GM21786 (cell line): Measurements from ENCODE around the gene FGF22.
A peak's percentile ranks its signal among the peaks of the same experiment; 100 is the strongest.
"Not testable (repeated sequence)": the region's sequence is repeated elsewhere in the genome, so short reads cannot be mapped to it uniquely, and the experiment has no call there.

ENCODE experiments used
- ATAC-seq: cut with Tn5 transposase; IDR thresholded peaks from one replicate; pipeline ENCODE4 v1.9.1; 2021; ENCODE audit not compliant: unreplicated experiment

Gene FGF22

DNA sequence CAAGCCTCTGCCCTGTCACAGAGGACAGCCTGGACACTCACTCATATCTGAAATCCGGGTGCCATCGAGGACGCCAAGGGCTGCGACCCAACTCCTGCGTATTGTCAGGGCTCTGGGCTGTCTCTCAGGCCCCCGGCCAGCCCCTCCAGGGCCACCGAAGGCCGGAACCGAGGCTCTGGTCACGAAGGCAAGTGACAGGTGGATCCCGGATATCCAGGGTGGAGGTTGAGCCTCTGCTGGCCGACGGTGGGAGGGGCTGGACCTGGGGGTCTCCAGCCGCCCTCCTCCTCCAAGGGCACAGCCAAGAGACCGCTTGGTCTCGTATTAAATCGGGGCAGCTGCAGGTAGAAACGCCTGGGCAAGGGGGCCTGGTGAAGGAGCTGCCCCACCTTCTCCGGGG is 17.9 kb downstream of the FGF22 start:
- no peak for ATAC-seq

DNA sequence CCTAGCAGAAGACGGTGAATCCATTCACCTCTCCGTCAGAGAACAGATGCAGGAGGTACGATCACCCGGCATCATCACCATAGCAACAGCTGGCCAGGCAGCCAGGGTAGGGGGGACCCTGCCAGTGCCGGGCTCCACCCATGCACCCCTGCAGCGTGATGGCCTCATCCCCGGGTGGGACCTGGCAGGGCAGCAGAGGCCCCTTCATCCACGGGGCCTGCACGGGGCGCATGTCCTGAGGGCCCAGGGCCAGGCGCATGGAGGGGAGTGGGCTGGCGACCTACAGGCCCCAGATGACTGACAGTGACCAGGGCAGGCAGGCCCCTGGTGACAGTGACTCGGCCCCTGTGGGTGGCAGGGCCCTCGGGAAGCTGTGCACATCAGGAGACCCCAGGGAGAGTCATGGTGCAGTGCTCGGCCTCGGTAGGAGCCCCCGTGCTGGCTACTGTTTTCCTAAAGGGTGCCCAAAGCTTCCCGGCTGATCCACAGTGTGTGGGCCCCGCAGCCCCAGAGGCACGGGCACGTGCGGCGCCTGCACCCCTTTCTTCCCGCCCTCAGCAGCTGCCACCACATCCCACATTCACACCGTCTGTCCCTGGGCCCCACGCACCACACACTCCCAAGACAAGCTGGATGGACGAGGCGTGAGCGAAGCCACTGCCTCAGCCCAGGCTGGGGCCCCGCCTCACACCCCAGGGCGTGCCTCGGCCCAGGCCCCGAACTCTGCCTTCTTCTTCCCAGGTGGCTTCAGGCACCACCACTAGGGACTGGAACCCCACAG is 18.6 kb downstream of the FGF22 start:
- ATAC-seq, result no peak

DNA sequence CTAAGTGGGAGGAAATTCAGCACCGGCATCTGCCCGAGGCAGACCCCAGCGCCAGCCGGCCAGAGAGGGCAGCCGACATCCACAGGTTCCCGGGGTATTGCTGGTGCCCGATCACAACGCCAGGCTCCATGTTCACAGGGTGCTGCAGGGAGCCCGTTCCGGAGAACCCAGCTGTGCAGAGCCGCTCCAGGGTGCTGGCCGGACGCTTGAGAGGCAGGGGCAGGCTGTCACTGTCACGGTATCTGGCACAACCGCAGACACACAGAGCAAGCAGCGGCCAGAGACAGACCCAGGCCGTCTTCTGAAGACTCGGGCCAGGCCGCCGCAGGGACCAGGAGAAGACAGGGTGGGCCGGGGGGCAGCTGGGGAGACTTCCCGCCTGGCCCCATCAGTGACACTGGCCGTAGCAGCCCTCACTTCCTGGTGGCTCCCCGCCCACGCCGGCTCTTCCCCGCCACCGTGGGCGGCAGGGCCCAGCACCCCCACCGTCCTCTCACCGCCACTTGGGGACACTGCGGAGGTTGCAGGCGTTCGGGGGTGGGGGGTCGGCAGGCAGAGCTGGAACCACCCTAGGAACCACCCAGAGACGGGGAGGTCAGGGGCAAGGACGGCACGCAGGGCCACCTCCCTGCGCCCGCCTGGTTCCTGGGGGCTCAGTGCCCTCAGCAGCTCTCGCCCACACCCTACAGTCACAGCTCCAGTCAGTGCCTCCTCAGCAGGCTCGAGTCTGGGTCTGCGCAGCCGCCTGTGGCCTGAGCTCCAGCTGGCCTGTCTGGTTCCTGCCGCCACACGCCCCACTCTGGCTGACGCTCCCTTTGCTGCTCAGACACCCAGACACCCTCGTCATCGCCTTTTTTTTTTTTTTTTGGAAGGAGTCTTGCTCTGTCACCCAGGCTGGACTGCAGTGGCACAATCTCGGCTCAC is 19.5 kb downstream of the FGF22 start:
- no peak for ATAC-seq

DNA sequence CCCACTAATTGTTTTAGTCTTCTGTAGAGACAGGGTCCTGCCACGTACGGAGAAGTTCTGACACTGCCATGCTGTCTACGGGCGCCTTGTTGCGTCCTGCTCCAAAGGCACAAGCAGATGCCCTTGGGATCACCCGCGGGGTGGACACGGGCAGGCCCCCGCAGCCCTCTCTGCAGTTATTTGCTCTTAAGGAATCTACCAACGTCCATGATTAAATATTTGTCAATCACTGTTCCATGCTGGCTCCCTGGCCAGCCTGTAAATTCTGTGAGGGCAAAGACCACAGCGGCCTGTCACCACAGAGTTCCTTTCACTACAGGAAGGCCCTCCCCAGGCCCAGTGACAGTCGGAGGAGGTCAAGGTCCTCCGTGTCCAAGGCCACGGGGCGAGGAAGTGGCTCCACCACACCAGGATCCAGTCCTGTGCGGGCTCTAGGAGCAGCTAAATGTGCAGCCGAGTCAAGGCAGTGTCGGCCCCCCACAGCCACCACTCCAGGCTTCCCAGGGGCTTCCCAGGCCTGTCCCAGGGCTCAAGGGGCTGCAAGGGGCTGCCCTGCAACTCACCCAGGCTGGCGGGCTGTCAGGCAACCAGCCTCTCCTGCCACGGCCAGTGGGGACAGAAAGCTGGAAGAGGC is 21.2 kb downstream of the FGF22 start:
- ATAC-seq, result no peak

DNA sequence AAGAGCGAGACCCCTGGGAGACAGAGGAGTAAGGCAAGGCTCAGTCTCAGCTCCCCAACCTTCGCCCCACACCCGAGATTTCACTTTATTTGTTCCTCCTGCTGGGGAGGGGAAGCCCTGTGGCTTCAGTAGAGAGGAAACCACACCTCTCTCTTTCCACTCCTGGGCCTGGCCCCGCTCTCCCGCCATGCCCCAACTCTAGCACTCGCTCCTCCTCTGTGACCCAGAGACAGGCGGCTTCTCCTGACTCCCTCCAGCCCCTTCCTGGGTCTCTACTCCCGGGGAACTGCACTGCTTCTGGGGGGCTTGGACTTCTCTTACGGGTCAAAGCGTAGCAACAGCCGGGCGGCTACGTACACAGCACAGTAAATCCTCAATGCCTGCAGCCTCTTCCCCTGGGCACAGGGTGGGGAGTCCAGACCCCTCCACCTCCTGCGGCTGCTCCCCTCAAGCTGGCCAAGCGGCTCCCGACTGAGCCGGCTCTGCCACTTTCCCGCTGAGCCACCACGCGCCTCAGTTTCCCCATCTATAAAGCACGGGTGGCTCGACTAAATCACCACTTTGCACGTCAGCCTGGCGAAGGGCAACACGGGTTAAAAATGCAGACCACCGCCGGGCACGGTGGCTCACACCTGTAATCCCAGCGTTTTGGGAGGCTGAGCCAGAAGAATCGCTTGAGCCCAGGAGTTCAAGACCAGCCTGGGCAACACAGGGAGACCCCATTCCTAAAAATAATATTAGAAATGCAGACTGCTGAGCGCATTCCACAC is 21.9 kb downstream of the FGF22 start:
- ATAC-seq, result no peak

DNA sequence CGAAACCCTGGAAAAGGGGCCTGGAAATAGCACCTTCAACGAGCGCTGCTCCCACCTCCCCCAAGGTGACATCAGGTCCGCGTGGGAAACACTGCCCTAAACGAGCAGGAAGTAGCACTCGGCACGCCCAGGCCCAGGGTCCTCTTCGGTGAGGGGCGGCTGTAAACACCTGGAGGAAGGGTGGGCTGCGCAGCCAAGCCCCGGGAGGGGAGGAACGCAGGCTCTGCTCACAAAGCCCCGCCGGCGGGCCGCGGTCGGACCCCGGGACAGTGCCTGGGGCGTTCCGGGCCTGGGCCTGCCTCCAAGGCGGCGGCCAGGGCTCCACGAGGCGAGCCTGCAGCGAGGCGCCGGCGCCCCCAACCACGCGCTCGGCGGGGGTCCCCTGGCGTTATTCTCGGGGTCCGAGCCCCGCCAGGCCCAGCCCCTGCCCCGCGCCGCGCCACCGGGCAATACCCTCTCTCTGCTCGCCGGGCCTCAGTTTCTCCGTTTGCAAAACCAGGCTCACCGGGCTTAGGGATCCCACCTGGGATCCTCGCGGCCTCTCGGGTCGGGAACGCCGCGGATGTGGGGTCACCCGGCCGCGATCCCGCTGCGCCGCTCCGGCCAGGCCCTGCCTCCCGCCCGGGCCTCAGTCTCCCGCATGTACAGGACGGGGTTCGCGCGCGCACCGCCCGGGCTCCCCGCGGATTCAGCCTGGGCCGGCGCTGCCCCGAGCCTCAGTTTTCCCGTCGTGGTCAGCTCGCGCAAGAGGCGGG is 22.7 kb downstream of the FGF22 start:
- no peak for ATAC-seq

DNA sequence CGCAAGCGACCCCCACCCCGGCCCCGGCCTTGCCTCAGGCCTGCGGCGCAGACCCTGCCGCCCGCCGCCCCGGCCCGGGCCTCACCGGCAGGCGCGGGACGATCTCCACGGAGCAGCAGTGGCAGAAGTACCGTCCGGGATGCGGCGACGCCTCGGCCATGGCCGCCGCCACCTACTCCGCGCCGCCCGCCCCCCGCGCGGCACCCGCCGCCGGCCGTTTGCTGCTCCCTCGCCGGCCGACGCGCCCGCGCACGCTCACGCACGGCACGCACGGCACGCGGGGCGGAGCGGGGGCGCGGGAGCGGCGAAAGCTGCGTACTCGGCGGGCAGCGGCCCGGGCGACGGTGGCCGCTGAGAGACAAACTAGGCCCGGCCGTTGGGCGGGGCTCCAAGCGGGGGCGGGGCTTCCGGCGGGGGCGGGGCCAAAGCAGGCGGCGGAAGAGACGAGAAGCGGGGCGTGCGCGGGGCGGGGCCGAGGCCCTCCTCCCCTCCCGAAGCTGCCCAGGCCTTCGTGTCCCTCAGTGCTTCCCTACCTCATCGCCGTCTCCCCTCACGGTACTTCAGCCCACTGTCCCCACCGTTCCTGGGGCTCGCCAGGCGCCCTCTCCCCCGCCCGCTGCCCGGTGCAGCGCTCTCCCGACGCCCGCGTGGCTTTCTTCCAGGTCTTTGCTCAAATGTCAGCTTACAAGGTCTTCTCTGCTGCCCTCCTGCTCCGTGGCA is 23.4 kb downstream of the FGF22 start, which contains the start of gene RNF126:
Gene RNF126 (minus strand): TSS at position 253 of the 720 bp plus-strand sequence. CDS start 93 bp downstream, at position 160.
- ATAC-seq, result peak; percentile 46

DNA sequence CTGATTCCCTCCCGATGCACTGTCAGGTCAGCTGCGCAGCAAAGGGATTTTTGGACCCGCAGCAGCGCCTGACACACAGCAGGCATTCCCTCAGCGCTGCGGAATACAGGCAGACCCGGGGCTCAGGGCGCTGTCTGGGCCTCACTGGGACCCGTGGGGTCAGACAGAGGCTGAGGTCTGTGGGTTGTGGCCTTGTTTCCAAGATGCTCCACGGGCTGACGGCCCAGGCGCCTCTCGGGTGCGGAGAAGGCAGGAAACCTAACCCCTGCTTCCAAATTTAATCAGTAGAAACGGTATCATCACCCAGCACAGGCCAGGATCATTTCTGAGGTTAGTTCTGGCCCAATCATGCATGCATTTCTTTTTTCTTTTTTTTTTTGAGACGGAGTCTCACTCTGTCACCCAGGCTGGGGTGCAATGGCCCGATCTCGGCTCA is 24.0 kb downstream of the FGF22 start:
- ATAC-seq, result no peak

DNA sequence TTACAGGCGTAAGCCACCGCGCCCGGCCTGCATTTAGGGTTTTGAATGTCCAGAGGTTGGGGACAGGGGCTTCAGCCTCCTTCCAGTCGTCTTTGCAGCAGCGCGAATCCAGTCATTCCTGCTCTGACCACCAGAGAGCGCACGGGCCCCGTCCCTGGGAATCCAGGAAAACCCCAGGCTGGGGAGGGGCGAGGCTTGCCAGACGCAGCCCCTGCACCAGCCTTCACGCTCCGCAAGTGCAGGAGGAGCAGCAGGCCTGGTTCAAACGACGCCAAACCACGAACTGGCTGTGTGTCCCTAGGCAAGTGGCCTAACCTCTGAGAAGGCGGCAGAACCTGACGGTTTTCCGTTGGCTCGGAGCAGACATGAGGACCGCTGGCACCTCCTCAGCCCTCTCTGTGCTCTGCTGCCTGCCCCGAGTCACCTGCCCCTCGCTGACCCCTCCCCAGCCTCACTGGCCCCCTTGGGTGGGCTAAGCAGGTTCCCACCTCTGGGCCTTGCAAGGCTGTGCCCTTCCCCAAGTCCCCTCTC is 25.3 kb downstream of the FGF22 start:
- no peak for ATAC-seq

DNA sequence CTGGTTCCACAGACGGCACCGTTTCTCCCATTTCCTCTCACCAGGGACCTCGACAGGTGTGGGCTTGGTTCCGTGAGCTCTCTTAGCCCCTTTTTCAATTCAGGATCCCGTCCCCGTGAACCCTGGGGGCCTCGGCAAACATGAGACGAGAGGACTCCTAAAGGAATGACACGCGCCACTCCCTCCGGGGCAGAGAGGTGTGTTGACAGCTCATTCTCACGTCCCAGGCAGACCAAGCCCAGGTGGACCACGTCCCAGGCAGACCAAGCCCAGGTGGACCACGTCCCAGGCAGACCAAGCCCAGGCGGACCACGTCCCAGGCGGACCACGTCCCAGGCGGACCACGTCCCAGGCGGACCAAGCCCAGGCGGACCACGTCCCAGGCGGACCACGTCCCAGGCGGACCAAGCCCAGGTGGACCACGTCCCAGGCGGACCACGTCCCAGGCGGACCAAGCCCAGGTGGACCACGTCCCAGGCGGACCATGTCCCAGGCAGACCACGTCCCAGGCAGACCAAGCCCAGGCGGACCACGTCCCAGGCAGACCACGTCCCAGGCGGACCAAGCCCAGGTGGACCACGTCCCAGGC is 27.4 kb downstream of the FGF22 start:
- ATAC-seq, result not testable (repeated sequence)

DNA sequence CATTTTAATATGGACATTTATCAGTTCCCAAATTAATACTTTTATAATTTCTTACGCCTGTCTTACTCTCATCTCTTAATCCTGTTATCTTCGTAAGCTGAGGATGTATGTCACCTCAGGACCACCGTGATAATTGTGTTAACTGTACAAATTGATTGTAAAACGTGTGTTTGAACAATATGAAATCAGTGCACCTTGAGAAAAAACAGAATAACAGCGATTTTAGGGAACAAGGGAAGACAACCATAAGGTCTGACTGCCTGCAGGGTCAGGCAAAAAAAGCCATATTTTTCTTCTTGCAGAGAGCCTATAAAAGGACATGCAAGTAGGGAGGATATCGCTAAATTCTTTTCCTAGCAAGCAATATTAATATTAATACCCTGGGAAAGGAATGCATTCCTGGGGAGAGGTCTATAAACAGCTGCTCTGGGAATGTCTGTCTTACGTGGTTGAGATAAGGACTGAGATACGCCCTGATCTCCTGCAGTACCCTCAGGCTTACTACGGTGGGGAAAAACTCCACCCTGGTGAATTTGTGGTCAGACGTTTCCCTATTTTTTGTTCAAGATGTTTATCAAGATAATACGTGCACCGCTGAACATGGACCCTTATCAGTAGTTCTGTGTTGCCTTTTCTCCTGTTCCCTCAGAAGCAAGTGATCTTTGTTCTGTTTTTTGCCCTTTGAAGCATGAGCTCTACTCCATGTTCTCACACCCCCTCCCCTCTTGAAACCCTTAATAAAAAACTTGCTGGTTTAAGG is 29.2 kb downstream of the FGF22 start:
- ATAC-seq, result not testable (repeated sequence)

DNA sequence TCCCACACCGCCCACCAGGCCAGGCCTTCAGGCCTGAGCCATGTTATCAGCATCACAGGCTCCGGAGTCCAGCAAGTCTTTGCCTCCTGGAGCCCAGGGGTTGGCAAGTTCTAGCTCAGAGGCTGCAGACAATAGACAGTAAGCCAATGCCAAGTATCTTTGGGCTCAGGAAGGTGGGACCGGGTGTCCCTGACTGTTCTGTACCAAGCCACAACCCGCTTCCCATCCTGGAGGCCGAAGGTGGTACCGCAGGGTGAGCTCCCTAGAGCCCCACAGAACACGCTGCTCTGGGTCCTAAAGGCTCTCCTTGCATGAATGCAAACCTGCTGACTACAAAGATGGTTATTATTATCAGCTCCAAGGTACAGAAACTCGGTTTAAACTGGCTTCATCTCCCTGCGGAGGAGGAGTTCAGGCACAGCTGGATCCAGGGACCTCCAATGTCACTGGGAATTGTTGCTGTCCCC is 31.0 kb downstream of the FGF22 start:
- no peak for ATAC-seq

DNA sequence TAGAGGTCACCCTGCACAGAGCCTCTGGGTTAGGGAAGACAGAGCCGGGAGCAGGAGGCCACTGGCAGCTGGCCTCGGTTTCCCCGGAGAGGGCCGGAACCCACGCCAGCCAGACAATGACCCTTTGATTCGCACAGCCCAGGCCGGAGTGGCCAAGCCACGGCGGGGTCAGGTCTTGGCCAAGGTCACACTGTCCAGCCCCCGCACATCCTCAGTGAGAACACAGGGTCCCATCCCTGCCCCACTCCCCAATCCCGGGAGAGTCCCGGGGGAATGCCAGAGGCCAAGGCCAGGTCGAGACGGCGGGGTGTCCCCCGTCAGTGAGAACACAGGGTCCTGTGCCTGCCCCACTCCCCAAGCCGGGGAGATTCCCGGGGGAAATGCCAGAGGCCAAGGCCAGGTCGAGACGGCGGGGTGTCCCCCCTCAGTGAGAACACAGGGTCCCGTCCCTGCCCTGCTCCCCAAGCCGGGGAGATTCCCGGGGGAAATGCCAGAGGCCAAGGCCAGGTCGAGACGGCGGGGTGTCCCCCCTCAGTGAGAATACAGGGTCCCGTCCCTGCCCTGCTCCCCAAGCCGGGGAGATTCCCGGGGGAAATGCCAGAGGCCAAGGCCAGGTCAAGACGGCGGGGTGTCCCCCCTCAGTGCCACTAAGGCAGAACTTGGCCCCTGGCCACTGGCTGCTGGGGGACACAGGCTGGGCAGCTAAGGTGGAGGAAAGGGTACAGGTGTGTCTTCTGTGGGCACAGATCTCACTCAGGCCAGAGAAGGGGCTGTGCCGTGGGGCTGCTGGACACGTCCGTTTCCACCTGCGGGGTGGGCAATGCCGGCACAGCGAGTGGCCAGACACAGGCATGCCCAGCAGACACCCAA is 34.8 kb downstream of the FGF22 start:
- no peak for ATAC-seq

DNA sequence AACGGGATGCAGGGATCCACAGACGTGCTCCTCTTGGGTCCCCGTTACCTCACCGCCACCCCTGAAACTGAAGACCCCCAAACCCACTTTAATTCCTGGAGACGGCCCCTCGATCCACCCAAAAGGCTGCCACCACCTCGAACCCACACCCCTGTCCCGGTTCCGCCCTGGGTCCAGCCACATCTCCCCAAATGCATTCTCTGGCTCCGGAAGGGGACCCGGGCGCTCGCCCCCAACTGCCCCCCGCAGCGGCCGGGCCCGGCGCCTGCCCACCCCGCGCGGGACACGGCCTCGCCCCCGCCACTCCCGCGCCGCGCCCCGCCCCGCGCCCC is 36.3 kb downstream of the FGF22 start:
- no peak for ATAC-seq

DNA sequence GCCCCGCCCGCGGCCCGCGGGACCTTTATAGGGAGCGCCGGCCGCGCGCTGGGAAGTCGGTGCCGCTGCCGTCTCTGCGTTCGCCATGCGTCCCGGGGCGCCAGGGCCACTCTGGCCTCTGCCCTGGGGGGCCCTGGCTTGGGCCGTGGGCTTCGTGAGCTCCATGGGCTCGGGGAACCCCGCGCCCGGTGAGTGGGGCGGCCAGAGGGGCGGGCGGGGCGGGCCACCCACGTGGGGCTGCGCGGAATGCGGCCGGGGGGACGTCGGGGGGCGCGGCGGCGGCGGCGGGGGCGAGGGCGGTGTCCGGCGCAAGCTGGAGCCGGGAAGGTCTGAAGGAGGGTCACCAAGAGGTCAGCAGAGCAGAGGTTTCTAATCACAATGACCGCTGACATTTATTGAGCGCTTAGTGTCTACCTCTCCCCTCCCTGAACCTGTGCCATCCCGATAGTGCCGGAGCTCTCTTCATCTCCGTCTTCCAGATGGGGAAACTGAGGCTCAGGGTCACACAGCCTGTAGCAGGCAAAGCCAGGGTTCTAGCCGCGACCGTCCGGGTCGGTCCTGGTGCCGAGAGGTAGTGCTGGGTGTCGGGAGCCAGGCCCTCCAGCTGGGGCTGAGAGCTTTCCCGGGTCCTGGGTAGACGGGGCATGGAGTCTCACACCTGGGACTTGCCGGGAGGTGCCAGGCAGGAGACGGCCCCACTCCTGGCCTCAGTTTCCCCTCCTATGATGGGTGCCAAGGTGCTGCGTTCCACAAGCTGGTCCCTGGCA is 36.8 kb downstream of the FGF22 start, which contains the start of gene FSTL3:
Gene FSTL3 (plus strand): TSS at position 54 of the 767 bp plus-strand sequence. CDS start 32 bp downstream, at position 86.
- no peak for ATAC-seq

DNA sequence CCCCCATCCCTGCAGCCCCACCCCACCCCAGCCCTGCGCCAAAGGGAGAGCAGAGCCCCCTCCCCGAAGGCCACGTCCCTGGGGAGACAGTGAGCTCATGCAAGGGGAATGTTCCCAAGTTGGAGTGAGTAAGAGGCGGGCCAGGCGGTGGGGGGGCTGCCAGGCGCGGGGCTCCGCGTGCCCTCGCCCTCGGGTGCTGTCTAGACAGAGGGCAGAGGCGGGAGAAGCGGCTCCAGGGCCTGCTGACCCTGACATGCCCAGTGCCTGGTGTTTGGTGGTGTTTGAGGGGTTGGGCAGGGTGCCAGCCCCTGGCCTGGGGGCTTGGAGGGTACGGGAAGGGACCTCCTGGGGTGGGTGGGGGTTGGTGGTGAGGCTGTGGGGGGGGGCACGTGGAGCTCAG is 37.5 kb downstream of the FGF22 start:
- ATAC-seq, result no peak
